Thymus (tissue), 11 donors: ENCODE results near the gene NPFFR2. TPM values are rescaled to one million over a fixed set of nuclear protein-coding genes. Genes with fewer than 3 reads are reported as not detected.
"Not testable (repeated sequence)": the region's sequence is repeated elsewhere in the genome, so short reads cannot be mapped to it uniquely, and the experiment has no call there.

ENCODE experiments used
- DNase-seq, 9 donors: peaks; one replicate each; pipeline ENCODE4 v3.0.0-alpha.2; 2013; ENCODE audit warnings: low spot score in 9 of 9, low read depth in 6 of 9, missing footprints in 1 of 9
- H3K27ac ChIP-seq, 2 donors: one replicate each; pipeline ENCODE4 v1.5.1; 2013; ENCODE audit warnings: control low read depth in 1 of 2, low read depth in 1 of 2, low read length in 1 of 2, mild to moderate bottlenecking in 1 of 2, moderate library complexity in 1 of 2
- H3K27me3 ChIP-seq, 2 donors: one replicate each; pipeline ENCODE4 v1.5.1; 2013; ENCODE audit warnings: low read length in 1 of 2; ENCODE audit not compliant: control insufficient read depth in 2 of 2, insufficient read depth in 1 of 2
- H3K36me3 ChIP-seq, 2 donors: one replicate each; pipeline ENCODE4 v1.5.1; 2013; ENCODE audit warnings: low read length in 1 of 2, mild to moderate bottlenecking in 1 of 2, moderate library complexity in 1 of 2; ENCODE audit not compliant: control insufficient read depth in 2 of 2, insufficient read depth in 2 of 2
- H3K4me1 ChIP-seq, 2 donors: one replicate each; pipeline ENCODE4 v1.5.1; 2013; ENCODE audit warnings: low read length in 2 of 2; ENCODE audit not compliant: control insufficient read depth in 2 of 2, insufficient read depth in 2 of 2
- H3K4me3 ChIP-seq, 2 donors: one replicate each; pipeline ENCODE4 v1.5.1; 2013; ENCODE audit warnings: low read length in 2 of 2, control low read depth in 1 of 2, mild to moderate bottlenecking in 1 of 2
- H3K9me3 ChIP-seq, 2 donors: one replicate each; pipeline ENCODE4 v1.5.1; 2013; ENCODE audit warnings: low read length in 1 of 2, mild to moderate bottlenecking in 1 of 2; ENCODE audit not compliant: control insufficient read depth in 2 of 2, insufficient read depth in 1 of 2
- WGBS: extraction: QIAGEN DNeasy Blood & Tissue Kit; methylation state at CpG from one replicate; pipeline ENCODE4 v1.1.7; 2013; 5-methylcytosine and 5-hydroxymethylcytosine counted together
- polyA plus RNA-seq: library from polyadenylated mRNA; stranded (reverse); fragments of 200-250 nt; gene quantifications from one replicate; pipeline ENCODE4 v1.2.3, GENCODE V29; 2013
- total RNA-seq: library from RNA; stranded (reverse); fragments of 120-200 nt; gene quantifications from one replicate; pipeline ENCODE4 v1.2.4, GENCODE V29; 2013
- donor health status: healthy.

The NPFFR2 gene
- total and polyA plus RNA-seq, 2 donors: 6.7 to 8.8 TPM

DNA sequence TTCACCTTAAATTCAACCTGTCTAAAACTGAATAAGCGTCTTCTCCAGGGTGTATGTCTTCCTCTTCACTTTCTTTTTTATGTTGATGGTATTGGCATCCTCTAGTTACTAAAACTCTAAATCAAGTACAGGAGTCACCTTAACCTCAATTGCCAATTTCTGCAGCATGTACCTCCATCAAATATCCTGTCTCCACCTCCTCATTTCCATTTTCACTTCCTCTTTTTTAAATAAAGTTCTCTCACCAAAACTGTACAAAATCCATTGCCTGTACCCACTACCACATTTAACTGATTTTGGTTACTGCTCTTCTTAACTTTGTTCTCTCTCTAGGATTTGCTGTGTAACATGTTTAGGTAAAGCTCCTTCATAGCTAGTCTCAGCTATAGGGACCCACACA lies 9.2 kb upstream of the NPFFR2 start:
- H3K27me3 ChIP-seq: no peaks in the 10 kb centered on the region
- WGBS: 87% methylated on average over 1 of the region's 1 CpG
- no peaks in the 10 kb centered on the region for H3K36me3 ChIP-seq

DNA sequence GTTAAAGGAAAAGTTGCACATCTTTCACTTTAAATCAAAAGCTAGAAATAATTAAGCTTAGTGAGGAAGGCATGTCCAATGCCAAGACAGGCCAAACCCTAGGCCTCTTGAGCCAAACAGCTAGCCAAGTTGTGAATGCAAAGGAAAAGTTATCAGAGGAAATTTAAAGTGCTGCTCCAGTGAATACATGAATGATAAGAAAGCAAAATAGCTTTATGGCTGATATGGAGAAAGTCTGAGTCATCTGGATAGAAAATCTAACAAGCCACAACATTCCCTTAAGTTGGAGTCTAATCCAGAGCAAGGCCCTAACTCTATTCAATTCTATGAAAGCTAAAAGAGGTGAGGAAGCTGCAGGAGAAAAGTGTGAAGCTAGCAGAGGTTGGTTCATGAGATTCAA lies 23.8 kb downstream of the NPFFR2 start:
- DNase-seq: no peak
- no peaks in the 10 kb centered on the region for H3K27me3 ChIP-seq
- H3K4me1 ChIP-seq: no peaks in the 10 kb centered on the region
- H3K4me3 ChIP-seq: no peak overlapping the region
- H3K27ac ChIP-seq: no peak overlapping the region
- H3K9me3 ChIP-seq: no peaks in the 10 kb centered on the region
- no peaks in the 10 kb centered on the region for H3K36me3 ChIP-seq

More for the DNA sequence above, 9.2 kb upstream of the NPFFR2 start:
- Histone ChIP-seq H3K27ac (no peak overlapping the region), H3K4me3 (no peak overlapping the region), H3K9me3 (no peaks in the 10 kb centered on the region), H3K4me1 (no peaks in the 10 kb centered on the region)
- no peak for DNase-seq

DNA sequence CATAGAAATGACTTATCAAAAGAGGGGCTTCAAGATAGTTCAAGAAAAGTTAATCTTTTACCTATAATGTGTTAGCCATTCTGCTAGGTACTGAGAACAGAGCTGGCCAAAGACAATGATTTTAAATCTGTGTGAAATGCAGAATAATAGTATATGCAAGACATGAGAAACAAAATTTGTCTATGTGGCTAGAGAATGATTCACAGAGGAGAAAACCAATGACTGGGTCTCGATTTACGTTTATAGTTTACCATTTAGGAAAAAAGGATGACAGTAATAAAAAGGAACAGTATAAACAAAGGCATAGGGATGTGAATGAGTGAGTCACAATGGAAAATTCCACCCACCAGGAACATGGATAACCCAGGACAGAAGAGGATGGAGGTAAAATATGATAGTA lies 31.9 kb downstream of the NPFFR2 start:
- H3K27ac ChIP-seq: no peak overlapping the region
- H3K36me3 ChIP-seq: no peaks in the 10 kb centered on the region
- H3K4me1 ChIP-seq: no peaks in the 10 kb centered on the region
- no peaks in the 10 kb centered on the region for H3K27me3 ChIP-seq
- H3K9me3 ChIP-seq: peaks cover 0 to 4% of the 10 kb centered on the region in 2 donors
- H3K4me3 ChIP-seq: no peak overlapping the region
- no peak for DNase-seq
- 92% methylated on average over 2 of the region's 2 CpGs for WGBS

DNA sequence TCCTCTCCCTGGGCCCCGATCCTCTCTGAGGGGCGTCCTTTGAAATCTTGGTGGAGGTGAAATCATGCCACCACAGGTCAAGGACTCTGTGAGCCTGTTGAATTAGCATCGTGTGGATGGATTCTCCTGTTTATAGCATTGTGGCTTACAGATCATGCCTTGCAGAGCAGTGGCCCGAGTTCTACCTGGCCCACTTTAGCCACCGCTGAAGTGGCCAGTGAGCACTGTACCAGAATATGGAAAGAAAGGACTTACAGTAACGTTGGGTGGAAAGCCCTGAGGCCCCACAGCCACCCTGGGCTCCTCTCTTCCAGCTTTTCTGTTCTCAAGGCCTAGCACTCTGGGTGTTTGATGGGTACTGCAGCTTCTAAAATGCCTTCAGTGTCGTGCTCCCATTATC lies 35.3 kb downstream of the NPFFR2 start:
- 79% methylated on average over 7 of the region's 7 CpGs for whole genome bisulfite sequencing
- Histone ChIP-seq H3K4me1 (no peaks in the 10 kb centered on the region), H3K36me3 (no peaks in the 10 kb centered on the region), H3K27me3 (no peaks in the 10 kb centered on the region), H3K9me3 (peaks cover 0 to 4% of the 10 kb centered on the region in 2 donors), H3K27ac (no peak overlapping the region), H3K4me3 (no peak overlapping the region)
- DNase-seq: no peak

DNA sequence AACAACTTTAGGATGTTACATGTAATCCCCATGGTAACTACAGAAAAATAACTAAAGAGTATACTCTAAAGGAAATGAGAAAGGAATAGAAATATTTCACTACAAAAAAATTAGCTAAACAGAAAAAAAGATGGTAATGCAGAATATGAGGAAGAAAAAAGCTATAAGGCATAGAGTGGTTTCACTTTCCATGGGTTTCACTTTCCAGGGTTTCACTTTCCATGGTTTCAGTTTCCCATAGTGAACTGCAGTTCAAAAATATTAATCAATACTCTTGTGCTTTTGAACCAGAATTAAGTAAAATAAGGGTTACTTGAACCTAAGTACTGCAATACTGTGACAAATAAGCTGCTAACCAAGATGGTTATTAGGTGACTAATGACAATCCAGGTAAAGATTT lies 42.0 kb downstream of the NPFFR2 start:
- Histone ChIP-seq H3K27me3 (no peaks in the 10 kb centered on the region), H3K9me3 (no peaks in the 10 kb centered on the region), H3K36me3 (no peaks in the 10 kb centered on the region), H3K4me1 (no peaks in the 10 kb centered on the region), H3K27ac (no peak overlapping the region), H3K4me3 (no peak overlapping the region)
- no peak for DNase-seq

DNA sequence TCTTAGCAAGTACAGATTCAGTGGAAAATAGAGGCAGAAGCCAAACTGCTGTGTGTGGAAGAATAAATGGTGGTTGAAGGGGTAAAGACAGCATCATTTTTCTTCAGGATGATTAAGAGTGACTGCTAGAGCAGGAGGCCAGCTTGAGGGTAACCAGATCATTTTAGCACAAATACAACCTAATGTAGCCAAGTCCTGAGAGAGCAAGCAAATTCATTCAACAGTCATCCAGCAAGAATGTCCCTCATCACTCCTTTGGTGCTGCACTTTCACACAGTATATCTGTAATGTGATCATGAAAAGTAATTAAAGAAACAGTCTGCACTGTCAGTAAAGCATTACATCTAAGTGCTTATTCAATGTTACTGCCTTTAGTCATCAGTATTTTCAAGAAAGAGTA lies 44.8 kb downstream of the NPFFR2 start:
- no peaks in the 10 kb centered on the region for H3K36me3 ChIP-seq
- no peak for DNase-seq
- no peaks in the 10 kb centered on the region for H3K4me1 ChIP-seq
- no peaks in the 10 kb centered on the region for H3K27me3 ChIP-seq
- H3K4me3 ChIP-seq: no peak overlapping the region
- no peak overlapping the region for H3K27ac ChIP-seq
- H3K9me3 ChIP-seq: no peaks in the 10 kb centered on the region

DNA sequence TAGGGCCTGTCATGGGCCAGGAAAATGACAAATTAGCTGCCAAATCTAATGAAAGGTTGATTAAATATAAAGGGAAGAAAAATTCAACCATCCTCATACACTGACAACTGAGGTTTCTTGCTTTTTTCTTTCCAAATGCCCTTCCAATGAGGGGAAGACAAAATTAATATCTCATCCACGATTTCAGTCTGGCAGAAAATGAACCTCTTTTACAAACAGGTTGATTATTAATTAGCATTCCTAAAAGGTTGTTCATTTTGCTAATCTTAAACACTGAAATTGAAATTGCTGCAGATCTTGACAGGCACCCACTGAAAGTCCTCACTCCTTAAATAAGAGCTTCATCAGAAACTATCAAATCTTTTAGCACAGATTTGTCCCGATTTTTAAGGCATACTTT lies 45.5 kb downstream of the NPFFR2 start:
- 87% methylated on average over 2 of the region's 2 CpGs for WGBS
- Histone ChIP-seq H3K27me3 (no peaks in the 10 kb centered on the region), H3K27ac (no peak overlapping the region), H3K9me3 (no peaks in the 10 kb centered on the region), H3K4me3 (no peak overlapping the region), H3K36me3 (no peaks in the 10 kb centered on the region), H3K4me1 (no peaks in the 10 kb centered on the region)
- DNase-seq: no peak

DNA sequence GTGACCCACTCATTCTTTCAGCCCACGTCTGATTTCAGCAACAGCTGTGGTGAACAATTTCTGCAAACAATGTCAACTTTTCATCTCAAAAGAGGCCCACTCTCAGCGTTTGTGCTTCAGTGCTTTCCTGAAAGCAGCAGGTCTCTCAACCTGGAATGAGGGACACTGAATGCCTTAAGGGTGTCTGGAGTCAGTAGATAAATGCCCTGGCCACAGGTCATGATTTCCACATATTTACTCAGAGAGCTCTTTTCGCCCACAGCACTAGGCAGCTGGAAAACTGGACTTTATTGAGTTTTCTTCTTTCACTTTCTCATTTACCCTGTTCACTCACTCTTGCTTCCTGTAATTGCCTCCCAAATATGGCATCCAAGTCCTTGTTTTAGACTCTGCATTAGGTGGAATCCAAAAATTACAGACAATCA lies 52.8 kb downstream of the NPFFR2 start:
- no peak for DNase-seq
- Histone ChIP-seq H3K27me3 (no peaks in the 10 kb centered on the region), H3K4me3 (no peak overlapping the region), H3K36me3 (no peaks in the 10 kb centered on the region), H3K4me1 (no peaks in the 10 kb centered on the region), H3K27ac (peak overlapping the region in 1 of 2 donors; percentile 2), H3K9me3 (no peaks in the 10 kb centered on the region)
- WGBS: 52% methylated on average over 3 of the region's 3 CpGs

DNA sequence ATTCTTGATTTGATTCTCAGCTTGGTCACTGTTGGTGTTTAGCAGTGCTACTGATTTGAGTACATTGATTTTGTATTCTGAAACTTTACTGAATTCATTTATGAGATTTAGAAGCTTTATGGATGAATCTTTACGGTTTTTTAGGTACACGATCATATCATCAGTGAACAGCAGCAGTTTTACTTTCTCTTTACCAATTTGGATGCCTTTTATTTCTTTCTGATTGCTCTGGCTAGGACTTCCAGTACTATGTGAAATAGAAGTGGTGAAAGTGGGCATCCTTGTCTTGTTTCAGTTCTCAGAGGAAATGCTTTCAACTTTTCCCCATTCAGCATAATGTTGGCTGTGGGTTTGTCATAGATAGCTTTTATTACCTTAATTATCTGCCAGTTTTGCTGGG lies 58.8 kb downstream of the NPFFR2 start:
- WGBS: 95% methylated on average over 2 of the region's 2 CpGs
- H3K27me3 ChIP-seq, H3K27ac ChIP-seq, H3K9me3 ChIP-seq, H3K4me1 ChIP-seq, H3K4me3 ChIP-seq, H3K36me3 ChIP-seq, DNase-seq: not testable (repeated sequence)
